Esophagus muscularis mucosa (tissue), 3 donors: ENCODE measurements around the gene TEKT4.

Experiments used
- CTCF ChIP-seq, 3 experiments: fragments of 200-600 bp in 2 of 3; fragments of 450-650 bp in 1 of 3; sonication (generic) in 2 of 3; IDR thresholded peaks; one replicate each; pipeline ENCODE4 v1.5.1; 2017 to 2019; ENCODE audit warnings: antibody characterized with exemption in 3 of 3, mild to moderate bottlenecking in 2 of 3, moderate library complexity in 1 of 3
- POLR2A ChIP-seq: fragments of 450-650 bp; IDR thresholded peaks from one replicate; pipeline ENCODE4 v1.6.1; 2017; ENCODE audit warnings: antibody characterized with exemption, moderate library complexity, mild to moderate bottlenecking, low read depth

- no peak for TF ChIP-seq CTCF (IDR thresholded peaks at IDR 0.05)
- TF ChIP-seq POLR2A = no peak
Measured at GRCh38 chr2:94881070-94881469, 9.8 kb downstream of the TEKT4 start.
